GM12878 (cell line): Measurements from ENCODE around the gene FOXF1. TPM values are rescaled to one million over a fixed set of nuclear protein-coding genes. Genes with fewer than 3 reads are reported as not detected.

Experiments used
- ATAC-seq: fragments of 200-7000 bp; cut with Tn5 transposase; 3 replicates; pipeline ENCODE4 v1.9.1; 2020; ENCODE audit warnings: mild to moderate bottlenecking, moderate library complexity
- Bru-seq: library from RNA; stranded (reverse); fragments of 400-500 nt; gene quantifications from one replicate; lab custom pipeline; 2021; lab: Mats Ljungman, UMichigan
- BruChase-seq, 2 experiments: library from RNA; stranded (reverse); fragments of 400-500 nt; gene quantifications; one replicate each; lab custom pipeline; 2021; lab: Mats Ljungman, UMichigan
- BruUV-seq: library from RNA; stranded (reverse); fragments of 400-500 nt; replicated peaks from 2 replicates; lab custom pipeline; 2021; lab: Mats Ljungman, UMichigan
- CTCF ChIA-PET: fragments of 300-600 bp; sonication (Branson Sonifier 250); formaldehyde crosslinking; extraction: SDS; loops from one replicate; lab custom pipeline; 2021; ENCODE audit warnings: inconsistent platforms; lab: Yijun Ruan, JAX
- POLR2A ChIA-PET: fragments of 350-600 bp; formaldehyde crosslinking; extraction: SDS; loops from one replicate; lab custom pipeline; 2021; ENCODE audit warnings: inconsistent platforms; lab: Charles Lee
- RAD21 ChIA-PET: fragments of 300-600 bp; sonication (Branson Sonifier 250); formaldehyde crosslinking; loops from one replicate; lab custom pipeline; 2023; ENCODE audit warnings: antibody characterized with exemption; ENCODE audit not compliant: unreplicated experiment; lab: Charles Lee
- SMC1A ChIA-PET: fragments of 300-600 bp; sonication (Branson Sonifier 250); formaldehyde crosslinking; loops from one replicate; lab custom pipeline; 2023; ENCODE audit not compliant: unreplicated experiment, uncharacterized antibody; lab: Charles Lee
- DNase-seq: peaks from one replicate; pipeline ENCODE4 v3.0.0-alpha.2; 2011; ENCODE audit warnings: low read depth, low spot score
- FAIRE-seq: peaks from 3 replicates; lab custom pipeline; 2011; peaks lifted over from hg19 to GRCh38; lab: Jason Lieb, UNC
- H2AFZ ChIP-seq: 2 replicates; pipeline ENCODE4 v1.6.0; 2011; ENCODE audit warnings: low read depth, low read length, control low read depth; ENCODE audit not compliant: control insufficient read depth
- H3K27ac ChIP-seq: 2 replicates; pipeline ENCODE4 v1.5.1; 2011; ENCODE audit warnings: control low read depth; ENCODE audit not compliant: control insufficient read depth, insufficient read depth
- H3K27me3 ChIP-seq, 2 experiments: replicated peaks in 1 of 2; 2 replicates each; pipeline versions ENCODE4 v1.6.0 to v1.6.1; 2011; ENCODE audit warnings: low read length in 1 of 2; ENCODE audit not compliant: control insufficient read depth in 2 of 2, insufficient read depth in 2 of 2
- H3K36me3 ChIP-seq, 2 experiments: 2 replicates each; pipeline ENCODE4 v1.5.1; 2011; ENCODE audit warnings: low read length in 1 of 2; ENCODE audit not compliant: control insufficient read depth in 2 of 2, insufficient read depth in 2 of 2
- H3K4me1 ChIP-seq: 2 replicates; pipeline ENCODE4 v1.6.1; 2011; ENCODE audit warnings: mild to moderate bottlenecking, low read length, moderate library complexity, mixed read lengths; ENCODE audit not compliant: control insufficient read depth, insufficient read depth
- H3K4me2 ChIP-seq: 2 replicates; pipeline ENCODE4 v1.6.0; 2011; ENCODE audit warnings: control low read depth; ENCODE audit not compliant: control insufficient read depth, insufficient read depth
- H3K4me3 ChIP-seq: fragments of 200-600 bp; sonication (generic); 2 replicates; pipeline ENCODE4 v1.5.1; 2016
- H3K79me2 ChIP-seq: 2 replicates; pipeline ENCODE4 v1.6.0; 2011; ENCODE audit warnings: low read length; ENCODE audit not compliant: control insufficient read depth, insufficient read depth
- H3K9ac ChIP-seq: 2 replicates; pipeline ENCODE4 v1.8.0; 2011; ENCODE audit warnings: low read length, control low read depth, mixed read lengths; ENCODE audit not compliant: control insufficient read depth, insufficient read depth
- H3K9me3 ChIP-seq: replicated peaks from 3 replicates; pipeline ENCODE4 v1.5.1; 2011; ENCODE audit warnings: mild to moderate bottlenecking, low read length; ENCODE audit not compliant: control insufficient read depth, insufficient read depth
- H4K20me1 ChIP-seq: 2 replicates; pipeline ENCODE4 v1.6.0; 2011; ENCODE audit not compliant: control insufficient read depth, insufficient read depth
- MEF2A ChIP-seq: IDR thresholded peaks from 2 replicates; pipeline ENCODE4 v1.6.1; 2011; ENCODE audit warnings: low read depth, mild to moderate bottlenecking, low read length, moderate library complexity; ENCODE audit not compliant: insufficient read depth
- POLR2A ChIP-seq: IDR thresholded peaks from 2 replicates; pipeline ENCODE4 v1.6.1; 2011; ENCODE audit warnings: low read depth, mild to moderate bottlenecking, low read length
- SMC3 ChIP-seq: IDR thresholded peaks from 2 replicates; pipeline ENCODE4 v1.6.1; 2011; ENCODE audit warnings: low read length, improper control_type of control experiment, borderline replicate concordance
- WGBS: methylation state at CpG from one replicate; pipeline ENCODE4 v1.1.6; 2016; ENCODE audit warnings: low lambda C conversion rate; ENCODE audit not compliant: insufficient replicate concordance, insufficient coverage; ENCODE audit errors: missing lambda C conversion rate; 5-methylcytosine and 5-hydroxymethylcytosine counted together
- in situ Hi-C: fragments of 300-500 bp; cut with MboI; formaldehyde crosslinking; loops from 9 replicates; pipeline ENCODE4 v1.14.3; 2018; ENCODE audit warnings: mixed read lengths
- intact Hi-C: fragments of 100-400 bp; cut with micrococcal nuclease; formaldehyde crosslinking; loops from one replicate; pipeline ENCODE4 v1.14.2; 2022; ENCODE audit not compliant: unreplicated experiment
- long read RNA-seq, 2 experiments: library from polyadenylated mRNA; unstranded; transcript quantifications; one replicate each; pipeline ENCODE4 v2.0.0, GENCODE V29; 2019 to 2020
- polyA minus RNA-seq, 3 experiments: library from RNA; depleted of rRNA, polyadenylated mRNA; stranded (reverse); fragments of >200 nt; gene quantifications; 2 replicates each; pipeline ENCODE4 v1.2.3, GENCODE V29; 2011
- polyA plus RNA-seq, 11 experiments: library from polyadenylated mRNA; depleted of rRNA in 4 of 11; unstranded in 6 of 11; stranded (reverse) in 5 of 11; fragments of >200 nt; fragmentation: Nextera tagmentation in 4 of 11; fragmentation: Illumina TruSeq in 1 of 11; extraction: Ambion mirVana in 4 of 11; extraction: Trizol in 1 of 11; gene quantifications; 1 replicate in 1 of 11; 2 replicates in 10 of 11; pipeline versions ENCODE4 v1.2.1 to v1.2.3, GENCODE V29; 2011 to 2016; ENCODE audit warnings: inconsistent platforms in 2 of 11, missing spikeins in 2 of 11, low read depth in 1 of 11
- total RNA-seq, 4 experiments: library from RNA; depleted of rRNA in 3 of 4; stranded (reverse); fragments of >200 nt in 3 of 4; fragmentation: Illumina TruSeq in 1 of 4; extraction: Trizol in 1 of 4; gene quantifications; 2 replicates each; pipeline versions ENCODE4 v1.2.1 to v1.2.3, GENCODE V29; 2013 to 2021
- TF ChIP-seq, protein P1 (sequence below): fragments of 450-650 bp; IDR thresholded peaks from 2 replicates; pipeline ENCODE4 v1.6.1; 2016; ENCODE audit warnings: mild to moderate bottlenecking, moderate library complexity, borderline replicate concordance
- TF ChIP-seq, protein P2 (sequence below): fragments of 450-650 bp; IDR thresholded peaks from 2 replicates; pipeline ENCODE4 v1.6.1; 2017; ENCODE audit warnings: mild to moderate bottlenecking, moderate library complexity

FOXF1 gene
- not detected in 2 replicates for total RNA-seq (2013; cell fraction: nucleolus; rRNA removed)
- not detected in 2 replicates for total RNA-seq (2014; rRNA removed)
- not detected in 2 replicates for total RNA-seq (2014; rRNA removed; fragmentation: Illumina TruSeq; extraction: Trizol)
- not detected in 2 replicates for total RNA-seq (2021)
- polyA plus RNA-seq (2011; ENCODE audit: low read depth): not detected
- polyA plus RNA-seq (2011; rRNA removed): 0.01 TPM in 1 of 2 replicates, not detected in the other
- 0.01 and 0.02 TPM in 2 replicates for polyA plus RNA-seq (2011; cell fraction: cytosol; rRNA removed)
- 0.06 and 0.10 TPM in 2 replicates for polyA plus RNA-seq (2011; cell fraction: nucleus; rRNA removed)
- not detected in 2 replicates for polyA plus RNA-seq (2012)
- not detected in 2 replicates for polyA plus RNA-seq (2014; fragmentation: Illumina TruSeq; extraction: Trizol)
- not detected for polyA plus RNA-seq (2014; fragmentation: Nextera tagmentation; extraction: Ambion mirVana)
- not detected in 2 replicates for polyA plus RNA-seq (2014; rRNA removed)
- not detected for polyA plus RNA-seq (2016; fragmentation: Nextera tagmentation; extraction: Ambion mirVana)
- polyA minus RNA-seq (2011; rRNA and poly(A)+ RNA removed): not detected in 2 replicates
- polyA minus RNA-seq (2011; cell fraction: cytosol; rRNA and poly(A)+ RNA removed): not detected in 2 replicates
- 0.10 TPM in 1 of 2 replicates, not detected in the other for polyA minus RNA-seq (2011; cell fraction: nucleus; rRNA and poly(A)+ RNA removed)
- percentile 12 among the genes with signal in this experiment for Bru-seq, nascent RNA
- BruChase-seq, experiment 1, labeled RNA remaining after a 6-hour chase: not detected
- BruChase-seq, experiment 2, labeled RNA remaining after a 2-hour chase: not detected
- long read RNA-seq, experiment 1: 0 reads
- long read RNA-seq, experiment 2: 0 reads

DNA sequence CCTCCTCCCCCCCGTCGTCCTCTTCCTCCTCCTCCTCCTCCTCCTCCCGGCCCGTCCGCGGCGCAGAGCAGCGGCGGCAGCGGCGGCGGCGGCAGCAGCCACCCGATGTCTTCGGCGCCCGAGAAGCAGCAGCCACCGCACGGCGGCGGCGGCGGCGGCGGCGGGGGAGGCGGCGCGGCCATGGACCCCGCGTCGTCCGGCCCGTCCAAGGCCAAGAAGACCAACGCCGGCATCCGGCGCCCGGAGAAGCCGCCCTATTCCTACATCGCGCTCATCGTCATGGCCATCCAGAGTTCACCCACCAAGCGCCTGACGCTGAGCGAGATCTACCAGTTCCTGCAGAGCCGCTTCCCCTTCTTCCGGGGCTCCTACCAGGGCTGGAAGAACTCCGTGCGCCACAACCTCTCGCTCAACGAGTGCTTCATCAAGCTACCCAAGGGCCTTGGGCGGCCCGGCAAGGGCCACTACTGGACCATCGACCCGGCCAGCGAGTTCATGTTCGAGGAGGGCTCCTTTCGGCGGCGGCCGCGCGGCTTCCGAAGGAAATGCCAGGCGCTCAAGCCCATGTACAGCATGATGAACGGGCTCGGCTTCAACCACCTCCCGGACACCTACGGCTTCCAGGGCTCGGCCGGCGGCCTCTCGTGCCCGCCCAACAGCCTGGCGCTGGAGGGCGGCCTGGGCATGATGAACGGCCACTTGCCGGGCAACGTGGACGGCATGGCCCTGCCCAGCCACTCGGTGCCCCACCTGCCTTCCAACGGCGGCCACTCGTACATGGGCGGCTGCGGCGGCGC is at the start of gene FOXF1:
TSS of gene FOXF1 (plus strand) at position 63 of the 797 bp plus-strand sequence. CDS start at position 106, 43 bp downstream.
- Histone ChIP-seq H4K20me1 (no peaks in the 10 kb centered on the region; the same call in 1 of the 2 replicates), H3K9me3 (no peaks in the 10 kb centered on the region), H3K4me2 (peak within 1 kb of the TSS; percentile 82), H3K27ac (no peak within 1 kb of the TSS), H2AFZ (peak within 1 kb of the TSS; percentile 55), H3K4me3 (peak within 1 kb of the TSS; percentile 27; the same call in 1 of the 2 replicates), H3K9ac (no peak within 1 kb of the TSS), H3K36me3 (no peaks in the 10 kb centered on the region), H3K79me2 (no peaks in the 10 kb centered on the region), H3K4me1 (no peaks in the 10 kb centered on the region; the same call in 1 of the 2 replicates), H3K27me3 (peaks cover 31% of the 10 kb centered on the region in 2 experiments)
- ChIA-PET SMC1A (no interaction called here), RAD21 (no interaction called here), CTCF (no interaction called here), POLR2A (no interaction called here)
- no peak for TF ChIP-seq MEF2A
- TF ChIP-seq SMC3: no peak
- TF ChIP-seq, protein P1, sequence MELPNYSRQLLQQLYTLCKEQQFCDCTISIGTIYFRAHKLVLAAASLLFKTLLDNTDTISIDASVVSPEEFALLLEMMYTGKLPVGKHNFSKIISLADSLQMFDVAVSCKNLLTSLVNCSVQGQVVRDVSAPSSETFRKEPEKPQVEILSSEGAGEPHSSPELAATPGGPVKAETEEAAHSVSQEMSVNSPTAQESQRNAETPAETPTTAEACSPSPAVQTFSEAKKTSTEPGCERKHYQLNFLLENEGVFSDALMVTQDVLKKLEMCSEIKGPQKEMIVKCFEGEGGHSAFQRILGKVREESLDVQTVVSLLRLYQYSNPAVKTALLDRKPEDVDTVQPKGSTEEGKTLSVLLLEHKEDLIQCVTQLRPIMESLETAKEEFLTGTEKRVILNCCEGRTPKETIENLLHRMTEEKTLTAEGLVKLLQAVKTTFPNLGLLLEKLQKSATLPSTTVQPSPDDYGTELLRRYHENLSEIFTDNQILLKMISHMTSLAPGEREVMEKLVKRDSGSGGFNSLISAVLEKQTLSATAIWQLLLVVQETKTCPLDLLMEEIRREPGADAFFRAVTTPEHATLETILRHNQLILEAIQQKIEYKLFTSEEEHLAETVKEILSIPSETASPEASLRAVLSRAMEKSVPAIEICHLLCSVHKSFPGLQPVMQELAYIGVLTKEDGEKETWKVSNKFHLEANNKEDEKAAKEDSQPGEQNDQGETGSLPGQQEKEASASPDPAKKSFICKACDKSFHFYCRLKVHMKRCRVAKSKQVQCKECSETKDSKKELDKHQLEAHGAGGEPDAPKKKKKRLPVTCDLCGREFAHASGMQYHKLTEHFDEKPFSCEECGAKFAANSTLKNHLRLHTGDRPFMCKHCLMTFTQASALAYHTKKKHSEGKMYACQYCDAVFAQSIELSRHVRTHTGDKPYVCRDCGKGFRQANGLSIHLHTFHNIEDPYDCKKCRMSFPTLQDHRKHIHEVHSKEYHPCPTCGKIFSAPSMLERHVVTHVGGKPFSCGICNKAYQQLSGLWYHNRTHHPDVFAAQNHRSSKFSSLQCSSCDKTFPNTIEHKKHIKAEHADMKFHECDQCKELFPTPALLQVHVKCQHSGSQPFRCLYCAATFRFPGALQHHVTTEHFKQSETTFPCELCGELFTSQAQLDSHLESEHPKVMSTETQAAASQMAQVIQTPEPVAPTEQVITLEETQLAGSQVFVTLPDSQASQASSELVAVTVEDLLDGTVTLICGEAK: no peak
- TF ChIP-seq, protein P2, sequence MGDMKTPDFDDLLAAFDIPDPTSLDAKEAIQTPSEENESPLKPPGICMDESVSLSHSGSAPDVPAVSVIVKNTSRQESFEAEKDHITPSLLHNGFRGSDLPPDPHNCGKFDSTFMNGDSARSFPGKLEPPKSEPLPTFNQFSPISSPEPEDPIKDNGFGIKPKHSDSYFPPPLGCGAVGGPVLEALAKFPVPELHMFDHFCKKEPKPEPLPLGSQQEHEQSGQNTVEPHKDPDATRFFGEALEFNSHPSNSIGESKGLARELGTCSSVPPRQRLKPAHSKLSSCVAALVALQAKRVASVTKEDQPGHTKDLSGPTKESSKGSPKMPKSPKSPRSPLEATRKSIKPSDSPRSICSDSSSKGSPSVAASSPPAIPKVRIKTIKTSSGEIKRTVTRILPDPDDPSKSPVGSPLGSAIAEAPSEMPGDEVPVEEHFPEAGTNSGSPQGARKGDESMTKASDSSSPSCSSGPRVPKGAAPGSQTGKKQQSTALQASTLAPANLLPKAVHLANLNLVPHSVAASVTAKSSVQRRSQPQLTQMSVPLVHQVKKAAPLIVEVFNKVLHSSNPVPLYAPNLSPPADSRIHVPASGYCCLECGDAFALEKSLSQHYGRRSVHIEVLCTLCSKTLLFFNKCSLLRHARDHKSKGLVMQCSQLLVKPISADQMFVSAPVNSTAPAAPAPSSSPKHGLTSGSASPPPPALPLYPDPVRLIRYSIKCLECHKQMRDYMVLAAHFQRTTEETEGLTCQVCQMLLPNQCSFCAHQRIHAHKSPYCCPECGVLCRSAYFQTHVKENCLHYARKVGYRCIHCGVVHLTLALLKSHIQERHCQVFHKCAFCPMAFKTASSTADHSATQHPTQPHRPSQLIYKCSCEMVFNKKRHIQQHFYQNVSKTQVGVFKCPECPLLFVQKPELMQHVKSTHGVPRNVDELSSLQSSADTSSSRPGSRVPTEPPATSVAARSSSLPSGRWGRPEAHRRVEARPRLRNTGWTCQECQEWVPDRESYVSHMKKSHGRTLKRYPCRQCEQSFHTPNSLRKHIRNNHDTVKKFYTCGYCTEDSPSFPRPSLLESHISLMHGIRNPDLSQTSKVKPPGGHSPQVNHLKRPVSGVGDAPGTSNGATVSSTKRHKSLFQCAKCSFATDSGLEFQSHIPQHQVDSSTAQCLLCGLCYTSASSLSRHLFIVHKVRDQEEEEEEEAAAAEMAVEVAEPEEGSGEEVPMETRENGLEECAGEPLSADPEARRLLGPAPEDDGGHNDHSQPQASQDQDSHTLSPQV: no peak
- no peak for TF ChIP-seq POLR2A
- no TSS peak for BruUV-seq
- in situ Hi-C loops: loop anchor here (10.0 kb wide), 1 partner anchor 466 kb away; no protein-coding TSS in a partner anchor
- intact Hi-C loops: loop anchor here (10.0 kb wide), 1 partner anchor 466 kb away; no protein-coding TSS in a partner anchor
- no peak for FAIRE-seq
- ATAC-seq: no peak
- DNase-seq: no peak
- 34% methylated on average over 72 of the region's 89 CpGs for WGBS
